Measurements from ENCODE around the gene BORCS8.

DNA sequence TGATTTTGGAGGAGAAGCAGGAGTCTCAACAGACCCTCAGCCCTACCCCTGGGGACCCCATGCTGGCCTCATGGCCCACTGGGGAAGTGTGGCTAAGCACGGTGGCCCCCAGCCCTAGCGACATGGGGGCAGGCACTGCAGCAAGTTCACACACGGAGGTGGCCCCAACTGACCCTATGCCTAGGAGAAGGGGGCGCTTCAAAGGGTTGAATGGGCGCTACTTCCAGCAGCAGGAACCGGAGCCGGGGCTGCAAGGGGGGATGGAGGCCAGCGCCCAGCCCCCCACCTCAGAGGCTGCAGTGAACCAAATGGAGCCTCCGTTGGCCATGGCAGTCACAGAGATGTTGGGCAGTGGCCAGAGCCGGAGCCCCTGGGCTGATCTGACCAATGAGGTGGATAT is 34.7 kb upstream of the BORCS8 start:
- no peak for TF ChIP-seq POLR2AphosphoS5 (IDR thresholded peaks at IDR 0.05; ENCODE audit: low read depth, low read length)
- TF ChIP-seq, protein P1, sequence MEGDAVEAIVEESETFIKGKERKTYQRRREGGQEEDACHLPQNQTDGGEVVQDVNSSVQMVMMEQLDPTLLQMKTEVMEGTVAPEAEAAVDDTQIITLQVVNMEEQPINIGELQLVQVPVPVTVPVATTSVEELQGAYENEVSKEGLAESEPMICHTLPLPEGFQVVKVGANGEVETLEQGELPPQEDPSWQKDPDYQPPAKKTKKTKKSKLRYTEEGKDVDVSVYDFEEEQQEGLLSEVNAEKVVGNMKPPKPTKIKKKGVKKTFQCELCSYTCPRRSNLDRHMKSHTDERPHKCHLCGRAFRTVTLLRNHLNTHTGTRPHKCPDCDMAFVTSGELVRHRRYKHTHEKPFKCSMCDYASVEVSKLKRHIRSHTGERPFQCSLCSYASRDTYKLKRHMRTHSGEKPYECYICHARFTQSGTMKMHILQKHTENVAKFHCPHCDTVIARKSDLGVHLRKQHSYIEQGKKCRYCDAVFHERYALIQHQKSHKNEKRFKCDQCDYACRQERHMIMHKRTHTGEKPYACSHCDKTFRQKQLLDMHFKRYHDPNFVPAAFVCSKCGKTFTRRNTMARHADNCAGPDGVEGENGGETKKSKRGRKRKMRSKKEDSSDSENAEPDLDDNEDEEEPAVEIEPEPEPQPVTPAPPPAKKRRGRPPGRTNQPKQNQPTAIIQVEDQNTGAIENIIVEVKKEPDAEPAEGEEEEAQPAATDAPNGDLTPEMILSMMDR (IDR thresholded peaks at IDR 0.05), result no peak
- TF ChIP-seq TCF12 (IDR thresholded peaks at IDR 0.05), result no peak
- TF ChIP-seq, protein P2, sequence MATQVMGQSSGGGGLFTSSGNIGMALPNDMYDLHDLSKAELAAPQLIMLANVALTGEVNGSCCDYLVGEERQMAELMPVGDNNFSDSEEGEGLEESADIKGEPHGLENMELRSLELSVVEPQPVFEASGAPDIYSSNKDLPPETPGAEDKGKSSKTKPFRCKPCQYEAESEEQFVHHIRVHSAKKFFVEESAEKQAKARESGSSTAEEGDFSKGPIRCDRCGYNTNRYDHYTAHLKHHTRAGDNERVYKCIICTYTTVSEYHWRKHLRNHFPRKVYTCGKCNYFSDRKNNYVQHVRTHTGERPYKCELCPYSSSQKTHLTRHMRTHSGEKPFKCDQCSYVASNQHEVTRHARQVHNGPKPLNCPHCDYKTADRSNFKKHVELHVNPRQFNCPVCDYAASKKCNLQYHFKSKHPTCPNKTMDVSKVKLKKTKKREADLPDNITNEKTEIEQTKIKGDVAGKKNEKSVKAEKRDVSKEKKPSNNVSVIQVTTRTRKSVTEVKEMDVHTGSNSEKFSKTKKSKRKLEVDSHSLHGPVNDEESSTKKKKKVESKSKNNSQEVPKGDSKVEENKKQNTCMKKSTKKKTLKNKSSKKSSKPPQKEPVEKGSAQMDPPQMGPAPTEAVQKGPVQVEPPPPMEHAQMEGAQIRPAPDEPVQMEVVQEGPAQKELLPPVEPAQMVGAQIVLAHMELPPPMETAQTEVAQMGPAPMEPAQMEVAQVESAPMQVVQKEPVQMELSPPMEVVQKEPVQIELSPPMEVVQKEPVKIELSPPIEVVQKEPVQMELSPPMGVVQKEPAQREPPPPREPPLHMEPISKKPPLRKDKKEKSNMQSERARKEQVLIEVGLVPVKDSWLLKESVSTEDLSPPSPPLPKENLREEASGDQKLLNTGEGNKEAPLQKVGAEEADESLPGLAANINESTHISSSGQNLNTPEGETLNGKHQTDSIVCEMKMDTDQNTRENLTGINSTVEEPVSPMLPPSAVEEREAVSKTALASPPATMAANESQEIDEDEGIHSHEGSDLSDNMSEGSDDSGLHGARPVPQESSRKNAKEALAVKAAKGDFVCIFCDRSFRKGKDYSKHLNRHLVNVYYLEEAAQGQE (IDR thresholded peaks at IDR 0.05; ENCODE audit: low read depth, low read length), result no peak
- TF ChIP-seq EP300 (IDR thresholded peaks at IDR 0.05; ENCODE audit: borderline replicate concordance in 1 of 2, low read depth in 1 of 2, low read length in 1 of 2), result no peak
- TF ChIP-seq, protein P3, sequence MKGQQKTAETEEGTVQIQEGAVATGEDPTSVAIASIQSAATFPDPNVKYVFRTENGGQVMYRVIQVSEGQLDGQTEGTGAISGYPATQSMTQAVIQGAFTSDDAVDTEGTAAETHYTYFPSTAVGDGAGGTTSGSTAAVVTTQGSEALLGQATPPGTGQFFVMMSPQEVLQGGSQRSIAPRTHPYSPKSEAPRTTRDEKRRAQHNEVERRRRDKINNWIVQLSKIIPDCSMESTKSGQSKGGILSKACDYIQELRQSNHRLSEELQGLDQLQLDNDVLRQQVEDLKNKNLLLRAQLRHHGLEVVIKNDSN (IDR thresholded peaks at IDR 0.05; ENCODE audit: borderline replicate concordance, low read depth), result no peak
- no peak for TF ChIP-seq MEF2A (IDR thresholded peaks at IDR 0.05; ENCODE audit: borderline replicate concordance, low read depth)
- TF ChIP-seq, protein P4, sequence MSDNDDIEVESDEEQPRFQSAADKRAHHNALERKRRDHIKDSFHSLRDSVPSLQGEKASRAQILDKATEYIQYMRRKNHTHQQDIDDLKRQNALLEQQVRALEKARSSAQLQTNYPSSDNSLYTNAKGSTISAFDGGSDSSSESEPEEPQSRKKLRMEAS (IDR thresholded peaks at IDR 0.05; ENCODE audit: low read depth), result no peak
